Measurements from ENCODE around the gene C19orf85.

Gene C19orf85

GRCh38 chr19:55490478-55491432, 26.2 kb upstream of the C19orf85 start:
- no peak for DNase-seq
- in situ Hi-C loops (cut with HindIII; ENCODE audit: low pct_ligation_motif_present, low sequenced_read_pairs): no loop called here
- Histone ChIP-seq H3K4me3 (ENCODE audit: low read depth, low read length) (no peak overlapping the region), H3K27ac (no peak overlapping the region), H3K36me3 (replicated peaks) (no peaks in the 10 kb centered on the region), H3K27me3 (replicated peaks) (no peaks in the 10 kb centered on the region)
- no peak for TF ChIP-seq CTCF (IDR thresholded peaks at IDR 0.05; ENCODE audit: low read depth, low read length, missing control alignments)

- no peaks in the 10 kb centered on the region for H3K36me3 ChIP-seq (replicated peaks)
- TF ChIP-seq CTCF (IDR thresholded peaks at IDR 0.05; ENCODE audit: low read depth, low read length, missing control alignments): no peak
- H3K4me3 ChIP-seq (ENCODE audit: low read depth, low read length): no peak overlapping the region
- no peak overlapping the region for H3K27ac ChIP-seq
- no peaks in the 10 kb centered on the region for H3K27me3 ChIP-seq (replicated peaks)
- in situ Hi-C loops (cut with HindIII; ENCODE audit: low pct_ligation_motif_present, low sequenced_read_pairs): no loop called here
- DNase-seq: no peak
These were observed 25.3 kb upstream of the C19orf85 start for GRCh38 chr19:55489711-55490477.

- Histone ChIP-seq H3K27me3 (replicated peaks) (no peaks in the 10 kb centered on the region), H3K27ac (no peak overlapping the region), H3K4me3 (ENCODE audit: low read depth, low read length) (no peak overlapping the region), H3K36me3 (replicated peaks) (no peaks in the 10 kb centered on the region)
- DNase-seq: no peak
- TF ChIP-seq CTCF (IDR thresholded peaks at IDR 0.05; ENCODE audit: low read depth, low read length, missing control alignments): no peak
- in situ Hi-C loops (cut with HindIII; ENCODE audit: low pct_ligation_motif_present, low sequenced_read_pairs): no loop called here
These were observed 24.6 kb upstream of the C19orf85 start for GRCh38 chr19:55488986-55489710.

GRCh38 chr19:55487924-55488687, 23.6 kb upstream of the C19orf85 start, which contains the start of gene SSC5D:
Gene SSC5D, plus strand, starts transcription at chr19:55488436. Its CDS starts 154 bp downstream, at chr19:55488590.
- no peak for TF ChIP-seq CTCF (IDR thresholded peaks at IDR 0.05; ENCODE audit: low read depth, low read length, missing control alignments)
- Histone ChIP-seq H3K36me3 (replicated peaks) (peaks cover under 1% of the 10 kb centered on the region), H3K4me3 (ENCODE audit: low read depth, low read length) (peak within 1 kb of the TSS; percentile 32), H3K27me3 (replicated peaks) (no peaks in the 10 kb centered on the region), H3K27ac (peak within 1 kb of the TSS; percentile 84)
- in situ Hi-C loops (cut with HindIII; ENCODE audit: low pct_ligation_motif_present, low sequenced_read_pairs): no loop called here
- DNase-seq: no peak
